Ovary (tissue), 9 donors: ENCODE data around the gene BLOC1S3. TPM values are rescaled to one million over a fixed set of nuclear protein-coding genes. Genes with fewer than 3 reads are reported as not detected.
"Not testable (repeated sequence)": the region's sequence is repeated elsewhere in the genome, so short reads cannot be mapped to it uniquely, and the experiment has no call there.

ENCODE experiments used
- DNase-seq, 5 donors: peaks; one replicate each; pipeline ENCODE4 v3.0.0-alpha.2; 2019 to 2020
- H3K27ac ChIP-seq, 2 donors: fragments of 200-600 bp; one replicate each; pipeline versions ENCODE4 v1.5.1 to v1.8.0; 2019 to 2022
- H3K27me3 ChIP-seq: fragments of 200-600 bp; one replicate; pipeline ENCODE4 v1.8.0; 2022
- H3K36me3 ChIP-seq: fragments of 200-600 bp; sonication (generic); one replicate; pipeline ENCODE4 v1.5.1; 2019
- H3K4me1 ChIP-seq: one replicate; pipeline ENCODE4 v1.8.1; 2013; ENCODE audit warnings: mild to moderate bottlenecking, moderate library complexity; ENCODE audit not compliant: insufficient read depth
- H3K4me3 ChIP-seq: fragments of 200-600 bp; sonication (generic); one replicate; pipeline ENCODE4 v1.5.1; 2017
- H3K9me3 ChIP-seq, 2 donors: fragments of 200-600 bp in 1 of 2; sonication (generic) in 1 of 2; one replicate each; pipeline versions ENCODE4 v1.5.1 to v1.8.1; 2013 to 2019; ENCODE audit warnings: mild to moderate bottlenecking in 1 of 2, moderate library complexity in 1 of 2
- CTCF ChIP-seq, 3 donors: fragments of 450-650 bp in 2 of 3; fragments of 200-600 bp in 1 of 3; IDR thresholded peaks; one replicate each; pipeline versions ENCODE4 v1.5.1 to v1.8.0; 2016 to 2022; ENCODE audit warnings: antibody characterized with exemption in 3 of 3, mild to moderate bottlenecking in 1 of 3
- EP300 ChIP-seq: sonication (generic); formaldehyde crosslinking; IDR thresholded peaks from one replicate; pipeline ENCODE4 v1.6.1; 2017; ENCODE audit warnings: antibody characterized with exemption
- POLR2A ChIP-seq: fragments of 450-650 bp; IDR thresholded peaks from one replicate; pipeline ENCODE4 v1.6.1; 2017; ENCODE audit warnings: antibody characterized with exemption, mild to moderate bottlenecking, moderate library complexity
- WGBS, 3 donors: extraction: QIAGEN DNeasy Blood & Tissue Kit in 1 of 3; methylation state at CpG; one replicate each; pipeline versions ENCODE4 v1.1.5 to v1.1.7; 2013 to 2017; 5-methylcytosine and 5-hydroxymethylcytosine counted together
- intact Hi-C, 4 donors: fragments of 100-400 bp; cut with DNase I; formaldehyde crosslinking; loops; one replicate each; pipeline versions ENCODE4 v1.11.0 to v1.15.1; 2022 to 2023
- polyA plus RNA-seq, 2 donors: library from polyadenylated mRNA; stranded (reverse); fragments of 200-250 nt in 1 of 2; fragments of 350-450 nt in 1 of 2; fragmentation: Illumina TruSeq in 1 of 2; extraction: RNeasy Lipid Tissue Mini Kit (QIAGEN cat#74804) in 1 of 2; gene quantifications; one replicate each; pipeline ENCODE4 v1.2.3, GENCODE V29; 2013 to 2014
- total RNA-seq, 7 donors: library from RNA; depleted of rRNA in 2 of 7; stranded (reverse); fragments of >200 nt in 2 of 7; fragmentation: NEBNext Ultra II Directional in 3 of 7; extraction: Animal tissue kit (Norgen Biotek cat#: 25700) in 3 of 7; gene quantifications; one replicate each; pipeline versions ENCODE4 v1.1.0 to v1.2.4, GENCODE V29; 2016 to 2023
- donor health status: DM: no; HTN: no; CAD: no; lungs with moderate emphysema.
- donor health status: DM: no; HTN: no; CAD: no.
- donor health status: Bipolar disorder and iron deficiency.
- donor health status: DM: yes; HTN: yes; CAD: no.
- donor health status: DM: no; HTN: no; CAD: no.
- donor health status: DM: yes; HTN: yes; CAD: no.

The BLOC1S3 gene
- total and polyA plus RNA-seq, 9 donors: 4.1 to 12.6 (median 11.3) TPM

- 91 to 97% (median 92%) methylated on average over 6 of the region's 6 CpGs for WGBS, 3 donors
- Histone ChIP-seq H3K27ac (no peak overlapping the region), H3K36me3 (no peaks in the 10 kb centered on the region), H3K27me3 (no peaks in the 10 kb centered on the region), H3K4me1 (no peaks in the 10 kb centered on the region), H3K4me3 (no peak overlapping the region), H3K9me3 (no peaks in the 10 kb centered on the region)
- no peak for TF ChIP-seq CTCF (IDR thresholded peaks at IDR 0.05)
- no peak for TF ChIP-seq EP300
- no peak for TF ChIP-seq POLR2A
- DNase-seq: no peak
- intact Hi-C loops: no loop called here
Measured at GRCh38 chr19:45222724-45223123, 44.1 kb downstream of the BLOC1S3 start.

GRCh38 chr19:45223879-45224278 lies 45.3 kb downstream of the BLOC1S3 start:
- Histone ChIP-seq H3K36me3 (no peaks in the 10 kb centered on the region), H3K4me1 (no peaks in the 10 kb centered on the region), H3K27me3 (no peaks in the 10 kb centered on the region), H3K27ac (no peak overlapping the region), H3K4me3 (no peak overlapping the region), H3K9me3 (no peaks in the 10 kb centered on the region)
- WGBS, 3 donors: 82 to 86% (median 86%) methylated on average over 5 of the region's 5 CpGs
- intact Hi-C loops: no loop called here
- DNase-seq: no peak
- no peak for TF ChIP-seq CTCF (IDR thresholded peaks at IDR 0.05)
- TF ChIP-seq EP300: no peak
- TF ChIP-seq POLR2A: no peak

GRCh38 chr19:45224645-45225044 lies 46.1 kb downstream of the BLOC1S3 start:
- 61 to 81% (median 64%) methylated on average over 8 to 11 of the region's 11 CpGs for WGBS, 3 donors
- Histone ChIP-seq H3K9me3 (no peaks in the 10 kb centered on the region), H3K36me3 (no peaks in the 10 kb centered on the region), H3K4me1 (no peaks in the 10 kb centered on the region), H3K27ac (no peak overlapping the region), H3K27me3 (no peaks in the 10 kb centered on the region), H3K4me3 (no peak overlapping the region)
- no peak for DNase-seq
- TF ChIP-seq POLR2A: no peak
- no peak for TF ChIP-seq EP300
- no peak for TF ChIP-seq CTCF (IDR thresholded peaks at IDR 0.05)
- intact Hi-C loops: no loop called here

- intact Hi-C loops, H3K4me3 ChIP-seq, H3K36me3 ChIP-seq, H3K27ac ChIP-seq, H3K9me3 ChIP-seq, H3K27me3 ChIP-seq, H3K4me1 ChIP-seq, DNase-seq: not testable (repeated sequence)
- WGBS, 3 donors: 88 to 93% (median 92%) methylated on average over 2 of the region's 2 CpGs
Measured at GRCh38 chr19:45229056-45229455, 50.5 kb downstream of the BLOC1S3 start.

Other genes starting within 250 kb of the BLOC1S3 start
- gene APOC4, start 236.5 kb upstream of the BLOC1S3 start, total RNA-seq: under 1 TPM in 1 of 7 donors, not detected in 6; 0.57 TPM
- not detected for gene APOC4, start 236.5 kb upstream of the BLOC1S3 start, polyA plus RNA-seq
- 1 to 10 TPM in 2 of 7 donors, under 1 TPM in 1, not detected in 4; 0.32 to 1.6 (median 1.1) TPM for gene APOC2, start 232.7 kb upstream of the BLOC1S3 start, total RNA-seq
- gene APOC2, start 232.7 kb upstream of the BLOC1S3 start, polyA plus RNA-seq: 1 to 10 TPM in 1 of 2 donors, under 1 TPM in 1; 0.34 to 5.5 TPM
- 100 to 1,000 TPM in 1 of 7 donors, 10 to 100 TPM in 6; 36.4 to 103 (median 82.0) TPM for gene CLPTM1, start 223.4 kb upstream of the BLOC1S3 start, total RNA-seq
- gene CLPTM1, start 223.4 kb upstream of the BLOC1S3 start, polyA plus RNA-seq: 10 to 100 TPM; 68.8 to 71.6 TPM
- 10 to 100 TPM in 5 of 7 donors, 1 to 10 TPM in 2; 5.4 to 23.2 (median 10.4) TPM for gene RELB, start 177.3 kb upstream of the BLOC1S3 start, total RNA-seq
- 1 to 10 TPM; 3.0 to 7.1 TPM for gene RELB, start 177.3 kb upstream of the BLOC1S3 start, polyA plus RNA-seq
- 100 to 1,000 TPM in 2 of 7 donors, 10 to 100 TPM in 5; 52.3 to 113 (median 80.3) TPM for gene CLASRP, start 139.7 kb upstream of the BLOC1S3 start, total RNA-seq
- gene CLASRP, start 139.7 kb upstream of the BLOC1S3 start, polyA plus RNA-seq: 10 to 100 TPM; 29.5 to 82.1 TPM
- 1 to 10 TPM in 1 of 7 donors, under 1 TPM in 6; 0.24 to 2.4 (median 0.52) TPM for gene ZNF296, start 102.3 kb upstream of the BLOC1S3 start, total RNA-seq
- under 1 TPM in 1 of 2 donors, not detected in 1; 0.29 TPM for gene ZNF296, start 102.3 kb upstream of the BLOC1S3 start, polyA plus RNA-seq
- gene GEMIN7, start 99.5 kb upstream of the BLOC1S3 start, total RNA-seq: 10 to 100 TPM; 10.4 to 16.0 (median 12.1) TPM
- 10 to 100 TPM in 1 of 2 donors, 1 to 10 TPM in 1; 9.7 to 11.7 TPM for gene GEMIN7, start 99.5 kb upstream of the BLOC1S3 start, polyA plus RNA-seq
- gene PPP1R37, start 85.6 kb upstream of the BLOC1S3 start, total RNA-seq: 10 to 100 TPM; 18.5 to 28.4 (median 23.1) TPM
- 10 to 100 TPM in 1 of 2 donors, 1 to 10 TPM in 1; 5.5 to 19.5 TPM for gene PPP1R37, start 85.6 kb upstream of the BLOC1S3 start, polyA plus RNA-seq
- under 1 TPM; 0.15 to 0.57 (median 0.20) TPM for gene NKPD1, start 17.8 kb upstream of the BLOC1S3 start, total RNA-seq
- gene NKPD1, start 17.8 kb upstream of the BLOC1S3 start, polyA plus RNA-seq: under 1 TPM in 1 of 2 donors, not detected in 1; 0.11 TPM
- gene TRAPPC6A, start 547 bp upstream of the BLOC1S3 start, total RNA-seq: 10 to 100 TPM; 14.2 to 32.9 (median 23.4) TPM
- gene TRAPPC6A, start 547 bp upstream of the BLOC1S3 start, polyA plus RNA-seq: 10 to 100 TPM in 1 of 2 donors, 1 to 10 TPM in 1; 1.8 to 33.7 TPM
- gene EXOC3L2, start 66.6 kb downstream of the BLOC1S3 start, total RNA-seq: 1 to 10 TPM in 5 of 7 donors, under 1 TPM in 1, not detected in 1; 0.80 to 3.2 (median 1.4) TPM
- gene EXOC3L2, start 66.6 kb downstream of the BLOC1S3 start, polyA plus RNA-seq: 1 to 10 TPM in 1 of 2 donors, under 1 TPM in 1; 0.63 to 1.4 TPM
- gene MARK4, start 72.5 kb downstream of the BLOC1S3 start, total RNA-seq: 10 to 100 TPM; 14.2 to 53.3 (median 43.1) TPM
- gene MARK4, start 72.5 kb downstream of the BLOC1S3 start, polyA plus RNA-seq: 10 to 100 TPM; 24.6 to 51.5 TPM
- gene CKM, start 144.1 kb downstream of the BLOC1S3 start, total RNA-seq: under 1 TPM in 3 of 7 donors, not detected in 4; 0.55 to 0.85 (median 0.78) TPM
- gene CKM, start 144.1 kb downstream of the BLOC1S3 start, polyA plus RNA-seq: under 1 TPM; 0.10 to 0.52 TPM
- 1 to 10 TPM in 1 of 7 donors, under 1 TPM in 2, not detected in 4; 0.30 to 7.1 (median 0.41) TPM for gene KLC3, start 162.0 kb downstream of the BLOC1S3 start, total RNA-seq
- gene KLC3, start 162.0 kb downstream of the BLOC1S3 start, polyA plus RNA-seq: under 1 TPM in 1 of 2 donors, not detected in 1; 0.30 TPM
- 10 to 100 TPM in 6 of 7 donors, 1 to 10 TPM in 1; 6.3 to 18.6 (median 17.3) TPM for gene ERCC2, start 191.8 kb downstream of the BLOC1S3 start, total RNA-seq
- 10 to 100 TPM; 13.1 to 13.3 TPM for gene ERCC2, start 191.8 kb downstream of the BLOC1S3 start, polyA plus RNA-seq
- gene PPP1R13L, start 226.3 kb downstream of the BLOC1S3 start, total RNA-seq: 10 to 100 TPM in 5 of 7 donors, 1 to 10 TPM in 2; 6.8 to 29.1 (median 16.7) TPM
- 10 to 100 TPM; 10.6 to 13.3 TPM for gene PPP1R13L, start 226.3 kb downstream of the BLOC1S3 start, polyA plus RNA-seq
- 1 to 10 TPM; 1.5 to 8.5 (median 6.5) TPM for gene POLR1G, start 227.9 kb downstream of the BLOC1S3 start, total RNA-seq
- gene POLR1G, start 227.9 kb downstream of the BLOC1S3 start, polyA plus RNA-seq: 1 to 10 TPM; 2.7 to 5.4 TPM
- 10 to 100 TPM; 70.7 to 98.6 (median 83.9) TPM for gene ERCC1, start 245.1 kb downstream of the BLOC1S3 start, total RNA-seq
- 10 to 100 TPM; 41.1 to 64.3 TPM for gene ERCC1, start 245.1 kb downstream of the BLOC1S3 start, polyA plus RNA-seq